Ovary (tissue), 3 donors: ENCODE measurements around the gene PKD1.

Experiments
- CTCF ChIP-seq, 3 donors: fragments of 450-650 bp in 2 of 3; fragments of 200-600 bp in 1 of 3; IDR thresholded peaks; one replicate each; pipeline versions ENCODE4 v1.5.1 to v1.8.0; 2016 to 2022; ENCODE audit warnings: antibody characterized with exemption in 3 of 3, mild to moderate bottlenecking in 1 of 3
- EP300 ChIP-seq: sonication (generic); formaldehyde crosslinking; IDR thresholded peaks from one replicate; pipeline ENCODE4 v1.6.1; 2017; ENCODE audit warnings: antibody characterized with exemption
- donor health status: DM: no; HTN: no; CAD: no.

GRCh38 chr16:2072926-2073325 lies 62.8 kb downstream of the PKD1 start:
- TF ChIP-seq CTCF (IDR thresholded peaks at IDR 0.05) (no peak), EP300 (no peak)
